Calu3 (cell line): Measurements from ENCODE around the gene FRMPD2. TPM values are rescaled to one million over a fixed set of nuclear protein-coding genes. Genes with fewer than 3 reads are reported as not detected.
"Not testable (repeated sequence)": the region's sequence is repeated elsewhere in the genome, so short reads cannot be mapped to it uniquely, and the experiment has no call there.

ENCODE experiments used
- BruUV-seq: library from RNA; stranded (reverse); fragments of 400-500 nt; replicated peaks from 2 replicates; lab custom pipeline; 2021; lab: Mats Ljungman, UMichigan
- CTCF ChIA-PET: fragments of 300-600 bp; sonication (Branson Sonifier 250); formaldehyde crosslinking; loops from one replicate; lab custom pipeline; 2022; ENCODE audit warnings: antibody characterized with exemption; lab: Charles Lee
- DNase-seq: peaks from one replicate; pipeline ENCODE4 v3.0.0; 2022
- H3K27ac Mint-ChIP-seq: one replicate; pipeline ENCODE4 v1.8.0; 2022; ENCODE audit warnings: mixed read lengths; ENCODE audit not compliant: unreplicated experiment
- H3K27me3 Mint-ChIP-seq: one replicate; pipeline ENCODE4 v1.8.0; 2022; ENCODE audit warnings: mixed read lengths; ENCODE audit not compliant: unreplicated experiment
- H3K36me3 Mint-ChIP-seq: one replicate; pipeline ENCODE4 v1.8.0; 2022; ENCODE audit warnings: mild to moderate bottlenecking, moderate library complexity, mixed read lengths; ENCODE audit not compliant: insufficient read depth, unreplicated experiment
- H3K4me1 Mint-ChIP-seq: one replicate; pipeline ENCODE4 v1.8.0; 2022; ENCODE audit warnings: mild to moderate bottlenecking, low read depth, mixed read lengths; ENCODE audit not compliant: unreplicated experiment
- H3K4me3 Mint-ChIP-seq: one replicate; pipeline ENCODE4 v1.8.0; 2022; ENCODE audit warnings: mild to moderate bottlenecking, low read depth, moderate library complexity, mixed read lengths; ENCODE audit not compliant: unreplicated experiment
- H3K9me3 Mint-ChIP-seq: one replicate; pipeline ENCODE4 v1.8.0; 2022; ENCODE audit warnings: low read depth, mixed read lengths; ENCODE audit not compliant: unreplicated experiment
- intact Hi-C: fragments of 100-400 bp; cut with micrococcal nuclease; formaldehyde crosslinking; loops from one replicate; pipeline ENCODE4 v1.10.0; 2022; ENCODE audit not compliant: unreplicated experiment
- total RNA-seq: library from RNA; stranded (reverse); gene quantifications from 2 replicates; pipeline ENCODE4 v1.2.3, GENCODE V29; 2022
- TF ChIP-seq, protein P1 (sequence below): fragments of 200-600 bp; IDR thresholded peaks from one replicate; pipeline ENCODE4 v1.8.0; 2022; ENCODE audit warnings: antibody characterized with exemption; ENCODE audit not compliant: unreplicated experiment

The FRMPD2 gene
- total RNA-seq, 1 experiment from 2014 or later = 1.9 TPM

DNA sequence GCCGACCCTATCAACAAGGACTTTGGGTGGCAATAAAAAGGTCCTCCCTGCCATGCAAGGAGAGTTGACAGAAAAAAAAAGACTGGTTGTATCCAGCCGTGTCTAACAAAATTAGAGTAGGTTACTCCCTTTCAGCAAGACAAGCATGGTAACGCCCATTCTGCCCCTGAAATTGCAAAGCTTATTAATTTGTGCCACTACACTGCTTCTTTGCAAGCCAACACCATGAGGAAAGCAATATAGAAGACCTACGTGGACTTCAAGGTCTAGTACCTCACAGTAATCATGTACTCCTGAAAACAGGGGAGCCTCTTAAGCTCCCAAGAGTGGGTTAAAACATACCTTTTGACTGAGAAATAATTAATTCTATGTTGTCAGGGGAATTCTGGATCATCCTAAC, 90.3 kb downstream of the FRMPD2 start:
- no peak for DNase-seq
- peaks cover 4% of the 10 kb centered on the region for H3K36me3 Mint-ChIP-seq
- TF ChIP-seq, protein P1, sequence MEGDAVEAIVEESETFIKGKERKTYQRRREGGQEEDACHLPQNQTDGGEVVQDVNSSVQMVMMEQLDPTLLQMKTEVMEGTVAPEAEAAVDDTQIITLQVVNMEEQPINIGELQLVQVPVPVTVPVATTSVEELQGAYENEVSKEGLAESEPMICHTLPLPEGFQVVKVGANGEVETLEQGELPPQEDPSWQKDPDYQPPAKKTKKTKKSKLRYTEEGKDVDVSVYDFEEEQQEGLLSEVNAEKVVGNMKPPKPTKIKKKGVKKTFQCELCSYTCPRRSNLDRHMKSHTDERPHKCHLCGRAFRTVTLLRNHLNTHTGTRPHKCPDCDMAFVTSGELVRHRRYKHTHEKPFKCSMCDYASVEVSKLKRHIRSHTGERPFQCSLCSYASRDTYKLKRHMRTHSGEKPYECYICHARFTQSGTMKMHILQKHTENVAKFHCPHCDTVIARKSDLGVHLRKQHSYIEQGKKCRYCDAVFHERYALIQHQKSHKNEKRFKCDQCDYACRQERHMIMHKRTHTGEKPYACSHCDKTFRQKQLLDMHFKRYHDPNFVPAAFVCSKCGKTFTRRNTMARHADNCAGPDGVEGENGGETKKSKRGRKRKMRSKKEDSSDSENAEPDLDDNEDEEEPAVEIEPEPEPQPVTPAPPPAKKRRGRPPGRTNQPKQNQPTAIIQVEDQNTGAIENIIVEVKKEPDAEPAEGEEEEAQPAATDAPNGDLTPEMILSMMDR = no peak
- intact Hi-C loops = no loop called here
- H3K4me3 Mint-ChIP-seq = no peak overlapping the region
- CTCF ChIA-PET = no interaction called here
- no TSS peak for BruUV-seq
- no peaks in the 10 kb centered on the region for H3K4me1 Mint-ChIP-seq
- H3K27ac Mint-ChIP-seq = no peak overlapping the region
- H3K9me3 Mint-ChIP-seq = no peaks in the 10 kb centered on the region
- H3K27me3 Mint-ChIP-seq = peaks cover 76% of the 10 kb centered on the region

DNA sequence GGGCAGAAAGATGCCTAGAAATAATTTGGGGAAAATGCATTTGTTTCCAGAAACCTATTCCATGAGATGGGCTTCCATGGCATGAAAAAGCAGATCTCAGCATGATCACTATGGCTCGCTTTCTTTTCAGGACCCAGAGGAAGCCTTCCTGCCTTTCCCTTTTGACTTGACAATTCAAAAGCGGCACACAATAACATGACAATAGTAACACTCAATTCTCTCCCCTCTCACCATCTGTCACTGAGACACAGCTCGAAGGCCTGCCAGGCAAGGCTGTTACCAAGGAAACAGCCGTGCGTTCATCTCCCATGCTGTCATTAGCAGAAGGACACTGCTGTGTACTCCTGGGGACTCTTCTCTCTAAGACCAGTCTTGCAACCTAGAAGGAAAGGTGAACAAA, 101.8 kb downstream of the FRMPD2 start:
- intact Hi-C loops, H3K36me3 Mint-ChIP-seq, CTCF ChIA-PET, H3K27ac Mint-ChIP-seq, DNase-seq, H3K4me3 Mint-ChIP-seq, H3K4me1 Mint-ChIP-seq, H3K9me3 Mint-ChIP-seq, BruUV-seq: not testable (repeated sequence)
- H3K27me3 Mint-ChIP-seq = peaks cover 12% of the 10 kb centered on the region

DNA sequence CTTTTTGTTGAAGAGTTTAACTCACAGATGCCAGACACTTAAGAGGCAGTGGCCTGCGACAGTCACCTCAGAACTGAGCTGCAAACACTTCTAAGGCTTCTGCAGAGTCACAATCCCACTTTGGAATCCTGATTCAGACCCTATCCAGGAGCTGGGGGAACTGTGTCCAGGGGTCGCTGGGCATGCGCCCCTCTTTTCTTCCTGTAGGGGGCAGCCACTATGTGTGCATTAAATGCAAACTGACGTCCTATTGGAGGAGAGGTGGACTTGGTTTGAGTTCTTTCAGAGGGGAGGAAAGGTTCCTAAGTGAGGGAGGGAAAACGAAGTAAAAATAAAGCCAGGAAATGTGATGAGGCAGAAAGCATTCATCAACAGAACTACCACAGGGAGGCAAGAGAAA, 113.8 kb downstream of the FRMPD2 start:
- H3K4me1 Mint-ChIP-seq, H3K36me3 Mint-ChIP-seq, H3K27me3 Mint-ChIP-seq, BruUV-seq, H3K4me3 Mint-ChIP-seq, H3K9me3 Mint-ChIP-seq, intact Hi-C loops, H3K27ac Mint-ChIP-seq, CTCF ChIA-PET: not testable (repeated sequence)
- DNase-seq = peak; percentile 15

DNA sequence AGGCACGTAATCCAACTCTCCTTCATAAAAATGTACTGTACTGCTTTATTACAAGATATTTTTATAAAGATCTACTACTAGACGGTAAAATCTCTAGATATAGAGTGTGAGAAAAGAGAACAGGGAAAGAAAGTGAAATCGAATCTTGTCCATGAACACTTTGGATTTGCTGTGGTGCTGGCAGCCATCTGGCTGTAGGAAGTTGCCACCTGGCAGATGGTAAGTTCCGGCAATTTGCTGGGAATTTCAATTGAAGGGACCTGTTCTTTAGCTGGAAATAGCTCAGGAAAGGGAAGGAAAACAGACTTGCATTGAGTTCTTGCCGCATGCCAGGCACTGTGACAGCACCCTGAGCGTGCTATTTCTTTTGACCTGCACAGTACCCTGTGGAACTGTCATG, 114.3 kb downstream of the FRMPD2 start:
- intact Hi-C loops, H3K9me3 Mint-ChIP-seq, H3K4me1 Mint-ChIP-seq, H3K27me3 Mint-ChIP-seq, H3K4me3 Mint-ChIP-seq, H3K27ac Mint-ChIP-seq, CTCF ChIA-PET, DNase-seq, BruUV-seq, H3K36me3 Mint-ChIP-seq: not testable (repeated sequence)

DNA sequence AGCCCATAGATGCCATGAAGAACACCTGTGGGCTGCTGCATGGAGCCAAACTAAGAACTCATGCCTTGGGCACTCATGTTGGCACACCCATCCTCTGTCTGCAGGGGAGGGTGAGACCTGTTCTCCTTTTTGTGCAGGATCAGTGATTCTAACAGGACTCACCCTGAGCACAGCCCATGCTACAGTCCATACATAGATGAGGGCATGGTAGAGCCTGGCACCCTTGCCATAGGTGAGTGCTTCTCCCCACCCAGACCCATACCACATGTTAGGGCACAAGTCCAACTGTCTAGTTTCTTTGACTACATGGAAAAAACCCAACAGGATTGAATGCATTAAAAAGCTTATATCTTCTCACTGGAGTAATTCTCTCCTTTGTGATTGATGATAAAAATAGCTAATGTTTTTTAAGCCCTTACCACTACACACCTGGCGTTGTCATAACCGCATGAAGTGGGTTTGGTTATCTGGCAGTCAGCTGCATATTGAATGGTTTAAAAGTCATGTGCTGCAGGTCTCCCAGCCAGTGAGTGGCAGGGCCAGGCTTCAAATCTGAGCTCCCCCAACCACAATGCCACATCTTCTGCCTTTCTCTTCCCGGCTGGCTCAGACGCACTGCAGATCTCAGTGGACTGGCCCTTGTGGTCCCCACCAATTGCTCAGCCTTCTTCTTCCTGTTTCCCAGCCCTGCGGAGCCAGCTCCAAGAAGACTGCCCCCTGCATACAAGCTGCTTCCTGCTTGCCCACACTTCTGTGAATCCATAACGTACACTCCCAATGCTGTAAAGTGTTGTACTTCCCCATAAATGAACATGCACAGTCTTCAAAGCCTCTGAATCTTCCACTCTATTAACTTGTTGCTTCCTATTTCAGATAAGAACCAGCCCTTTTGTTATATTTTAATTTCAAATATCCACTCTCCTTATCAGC, 120.0 kb downstream of the FRMPD2 start:
- H3K4me1 Mint-ChIP-seq, BruUV-seq, CTCF ChIA-PET, DNase-seq, H3K27me3 Mint-ChIP-seq, intact Hi-C loops, H3K27ac Mint-ChIP-seq, H3K9me3 Mint-ChIP-seq, H3K4me3 Mint-ChIP-seq, H3K36me3 Mint-ChIP-seq: not testable (repeated sequence)

DNA sequence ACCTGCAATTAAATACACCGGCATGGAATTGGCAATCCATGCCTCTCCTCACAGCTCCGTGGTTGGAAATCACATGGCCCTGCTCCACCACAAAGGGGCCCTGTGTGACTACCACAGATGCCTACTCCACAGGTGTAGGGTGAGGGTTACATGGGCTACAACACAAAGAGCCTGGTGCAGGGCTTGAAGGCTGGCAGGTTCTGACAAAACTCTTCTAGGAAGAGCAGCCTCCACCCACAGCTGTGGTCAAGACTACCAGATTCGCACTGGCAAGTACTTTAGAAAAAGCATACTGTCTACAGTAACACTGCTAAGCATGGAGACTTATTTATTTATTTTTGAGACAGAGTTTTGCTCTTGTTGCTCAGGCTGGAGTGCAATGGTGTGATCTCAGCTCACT, 126.9 kb downstream of the FRMPD2 start:
- H3K36me3 Mint-ChIP-seq, H3K9me3 Mint-ChIP-seq, H3K27ac Mint-ChIP-seq, intact Hi-C loops, DNase-seq, CTCF ChIA-PET, H3K27me3 Mint-ChIP-seq, H3K4me1 Mint-ChIP-seq, BruUV-seq, H3K4me3 Mint-ChIP-seq: not testable (repeated sequence)

DNA sequence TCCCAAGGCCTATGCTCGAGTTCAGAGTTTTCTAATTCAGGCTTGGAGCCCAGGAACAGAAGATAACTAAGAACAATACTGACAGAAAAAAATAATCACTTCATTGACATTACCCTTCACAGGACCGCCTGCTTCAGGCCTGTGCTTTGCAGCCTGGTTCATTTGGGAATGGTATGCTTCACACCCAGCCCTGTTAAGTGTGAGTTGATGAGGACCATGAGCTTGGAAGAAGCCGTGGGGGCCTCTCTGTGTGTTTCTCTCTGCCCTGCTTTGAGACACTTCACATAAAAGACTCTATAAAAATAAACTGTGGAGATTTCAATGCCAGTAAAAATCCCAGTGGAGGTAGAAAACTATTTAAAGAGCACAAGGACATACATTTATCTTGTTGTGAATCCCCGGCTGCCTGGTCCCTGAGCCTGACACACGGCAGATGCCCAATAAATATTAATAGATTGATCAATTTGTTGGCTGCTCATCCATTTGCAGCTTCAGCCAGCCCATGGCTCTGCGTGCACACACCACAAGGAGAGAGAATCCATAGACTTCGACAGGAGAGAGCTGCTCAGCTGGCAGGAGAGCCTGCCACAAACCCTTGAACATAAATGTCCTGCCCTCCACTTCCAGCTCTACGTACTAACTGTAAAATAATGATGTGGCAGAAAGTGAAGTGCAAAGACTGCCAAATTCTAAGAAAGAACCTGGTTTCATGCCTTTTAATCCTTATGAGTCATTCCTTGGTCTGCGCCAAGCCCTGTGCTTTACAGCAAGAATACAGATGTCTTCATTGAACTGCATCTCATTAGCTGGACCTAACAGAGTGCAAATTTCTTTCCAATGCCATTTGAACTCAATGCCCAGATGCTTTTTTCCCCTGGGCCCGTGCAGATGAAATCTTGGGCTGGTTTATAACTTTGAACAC, 130.5 kb downstream of the FRMPD2 start:
- H3K9me3 Mint-ChIP-seq, CTCF ChIA-PET, H3K36me3 Mint-ChIP-seq, H3K27ac Mint-ChIP-seq, H3K27me3 Mint-ChIP-seq, DNase-seq, intact Hi-C loops, BruUV-seq, H3K4me3 Mint-ChIP-seq, H3K4me1 Mint-ChIP-seq: not testable (repeated sequence)

DNA sequence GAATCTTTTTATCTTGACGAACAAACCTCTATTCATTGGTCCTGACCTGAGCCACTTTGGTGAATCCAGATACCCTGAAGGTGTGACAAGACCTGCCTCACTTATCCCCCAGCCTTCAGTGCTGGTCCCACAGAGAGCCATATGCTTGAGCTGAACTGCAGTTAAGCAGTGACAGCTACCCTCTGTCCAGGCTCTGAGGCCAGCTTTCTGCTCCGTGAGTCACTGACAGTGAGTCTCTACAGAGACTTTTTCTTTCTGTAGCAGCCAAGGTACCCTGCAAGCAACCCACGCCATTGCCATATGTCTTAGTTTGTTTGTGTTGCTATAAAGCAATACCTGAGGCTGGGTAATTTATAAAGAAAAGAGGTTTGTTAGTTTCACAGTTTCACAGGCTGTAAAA, 133.5 kb downstream of the FRMPD2 start:
- not testable (repeated sequence) for DNase-seq

More for the DNA sequence above, 133.5 kb downstream of the FRMPD2 start:
- H3K9me3 Mint-ChIP-seq, H3K4me3 Mint-ChIP-seq, H3K27me3 Mint-ChIP-seq, BruUV-seq, intact Hi-C loops, H3K36me3 Mint-ChIP-seq, H3K4me1 Mint-ChIP-seq, CTCF ChIA-PET, H3K27ac Mint-ChIP-seq: not testable (repeated sequence)
